GM12878 (cell line): ENCODE results near the gene TBXAS1. TPM values are rescaled to one million over a fixed set of nuclear protein-coding genes. Genes with fewer than 3 reads are reported as not detected.

Source experiments
- ATF7 ChIP-seq: fragments of 450-650 bp; IDR thresholded peaks from 2 replicates; pipeline ENCODE4 v1.6.1; 2016; ENCODE audit warnings: low read depth, mild to moderate bottlenecking
- BCLAF1 ChIP-seq: fragments of 450-650 bp; IDR thresholded peaks from 2 replicates; pipeline ENCODE4 v1.6.1; 2017; ENCODE audit warnings: antibody characterized with exemption, mild to moderate bottlenecking, moderate library complexity
- CHD1 ChIP-seq: IDR thresholded peaks from 2 replicates; pipeline ENCODE4 v1.6.1; 2012; ENCODE audit warnings: low read depth, low read length, improper control_type of control experiment
- CHD2 ChIP-seq: IDR thresholded peaks from 2 replicates; pipeline ENCODE4 v1.6.1; 2011; ENCODE audit warnings: low read depth, low read length, improper control_type of control experiment, borderline replicate concordance
- EED ChIP-seq: sonication (generic); IDR thresholded peaks from 2 replicates; pipeline ENCODE4 v1.6.1; 2016; ENCODE audit warnings: antibody characterized with exemption, low read depth
- HDGF ChIP-seq: fragments of 450-650 bp; IDR thresholded peaks from 2 replicates; pipeline ENCODE4 v1.6.1; 2016; ENCODE audit warnings: antibody characterized with exemption
- IKZF1 ChIP-seq: fragments of 450-650 bp; conservative IDR thresholded peaks from 2 replicates; pipeline ENCODE4 v1.6.1; 2017; ENCODE audit warnings: antibody characterized with exemption, mild to moderate bottlenecking
- IKZF2 ChIP-seq, 2 experiments: fragments of 450-650 bp; IDR thresholded peaks; 2 replicates each; pipeline ENCODE4 v1.6.1; 2017; ENCODE audit warnings: mild to moderate bottlenecking in 2 of 2, moderate library complexity in 2 of 2
- JUND ChIP-seq: IDR thresholded peaks from 2 replicates; pipeline ENCODE4 v1.6.1; 2012; ENCODE audit warnings: low read depth, mild to moderate bottlenecking, low read length, improper control_type of control experiment, moderate library complexity
- MEF2A ChIP-seq: IDR thresholded peaks from 2 replicates; pipeline ENCODE4 v1.6.1; 2011; ENCODE audit warnings: low read depth, mild to moderate bottlenecking, low read length, moderate library complexity; ENCODE audit not compliant: insufficient read depth
- MEF2B ChIP-seq: fragments of 450-650 bp; IDR thresholded peaks from 2 replicates; pipeline ENCODE4 v1.6.1; 2018; ENCODE audit warnings: mild to moderate bottlenecking, moderate library complexity; ENCODE audit not compliant: partially characterized antibody, poor library complexity, severe bottlenecking
- NFYB ChIP-seq: IDR thresholded peaks from 2 replicates; pipeline ENCODE4 v1.6.1; 2011; ENCODE audit warnings: low read depth, mild to moderate bottlenecking, low read length, improper control_type of control experiment, moderate library complexity; ENCODE audit not compliant: insufficient read depth
- PML ChIP-seq: IDR thresholded peaks from 2 replicates; pipeline ENCODE4 v1.6.1; 2012; ENCODE audit warnings: low read length, inconsistent platforms
- POLR2AphosphoS5 ChIP-seq: IDR thresholded peaks from 2 replicates; pipeline ENCODE4 v1.6.1; 2011; ENCODE audit warnings: mild to moderate bottlenecking, low read length, inconsistent platforms
- SMAD1 ChIP-seq: fragments of 450-650 bp; IDR thresholded peaks from 2 replicates; pipeline ENCODE4 v1.6.1; 2018; ENCODE audit warnings: mild to moderate bottlenecking, low read depth; ENCODE audit not compliant: partially characterized antibody
- SMAD5 ChIP-seq: IDR thresholded peaks from 2 replicates; pipeline ENCODE4 v1.6.1; 2016; ENCODE audit warnings: antibody characterized with exemption, low read depth
- SREBF2 ChIP-seq: IDR thresholded peaks from 2 replicates; pipeline ENCODE4 v1.6.1; 2012; ENCODE audit warnings: mild to moderate bottlenecking, low read length
- STAT1 ChIP-seq: fragments of 450-650 bp; conservative IDR thresholded peaks from 2 replicates; pipeline ENCODE4 v1.6.1; 2014; ENCODE audit warnings: antibody characterized with exemption, mild to moderate bottlenecking
- TAF1 ChIP-seq: IDR thresholded peaks from 2 replicates; pipeline ENCODE4 v1.6.1; 2011; ENCODE audit warnings: mild to moderate bottlenecking, low read depth, low read length, borderline replicate concordance
- TCF7 ChIP-seq: IDR thresholded peaks from 2 replicates; pipeline ENCODE4 v1.6.1; 2014; ENCODE audit warnings: antibody characterized with exemption, borderline replicate concordance
- YY1 ChIP-seq: IDR thresholded peaks from 2 replicates; pipeline ENCODE4 v1.6.1; 2011; ENCODE audit warnings: low read depth, mild to moderate bottlenecking, low read length
- ZNF622 ChIP-seq: fragments of 450-650 bp; IDR thresholded peaks from 2 replicates; pipeline ENCODE4 v1.6.1; 2017; ENCODE audit warnings: mild to moderate bottlenecking, inconsistent platforms
- polyA plus RNA-seq, 11 experiments: library from polyadenylated mRNA; depleted of rRNA in 4 of 11; unstranded in 6 of 11; stranded (reverse) in 5 of 11; fragments of >200 nt; fragmentation: Nextera tagmentation in 4 of 11; fragmentation: Illumina TruSeq in 1 of 11; extraction: Ambion mirVana in 4 of 11; extraction: Trizol in 1 of 11; gene quantifications; 1 replicate in 1 of 11; 2 replicates in 10 of 11; pipeline versions ENCODE4 v1.2.1 to v1.2.3, GENCODE V29; 2011 to 2016; ENCODE audit warnings: inconsistent platforms in 2 of 11, missing spikeins in 2 of 11, low read depth in 1 of 11
- total RNA-seq, 4 experiments: library from RNA; depleted of rRNA in 3 of 4; stranded (reverse); fragments of >200 nt in 3 of 4; fragmentation: Illumina TruSeq in 1 of 4; extraction: Trizol in 1 of 4; gene quantifications; 2 replicates each; pipeline versions ENCODE4 v1.2.1 to v1.2.3, GENCODE V29; 2013 to 2021
- TF ChIP-seq, protein P1 (sequence below): fragments of 450-650 bp; IDR thresholded peaks from 2 replicates; pipeline ENCODE4 v1.6.1; 2016; ENCODE audit warnings: mild to moderate bottlenecking, moderate library complexity, borderline replicate concordance
- TF ChIP-seq, protein P2 (sequence below): fragments of 450-650 bp; IDR thresholded peaks from 2 replicates; pipeline ENCODE4 v1.6.1; 2017; ENCODE audit warnings: low read depth, mild to moderate bottlenecking, moderate library complexity

TBXAS1 gene
- total and polyA plus RNA-seq, 10 of the 15 experiments (the other 5 are each of a cell fraction or from before 2014, with no cell fraction given): 1.5 to 32.7 (median 16.3) TPM

GRCh38 chr7:139829025-139829774, at the start of gene TBXAS1 (continued):
- TF ChIP-seq SMAD1 (no peak), POLR2AphosphoS5 (peak; percentile 36; the same call in 1 of the 2 replicates), MEF2B (peak; percentile 42), JUND (no peak), STAT1 (no peak), TCF7 (peak; percentile 32; the same call in 1 of the 2 replicates), CHD2 (no peak), HDGF (no peak), NFYB (no peak), SREBF2 (no peak), BCLAF1 (no peak), IKZF1 (0 out of 2 replicates have a peak, but pooled peaks have one; percentile 11), PML (no peak), ATF7 (no peak), YY1 (0 out of 2 replicates have a peak, but pooled peaks have one; percentile 26), CHD1 (no peak), ZNF622 (no peak), MEF2A (no peak), SMAD5 (0 out of 2 replicates have a peak, but pooled peaks have one; percentile 27), EED (0 out of 2 replicates have a peak, but pooled peaks have one; percentile 23), TAF1 (peak; percentile 50; the same call in 1 of the 2 replicates), IKZF2 (IDR thresholded peaks at IDR 0.05) (no peak)
- TF ChIP-seq, protein P1, sequence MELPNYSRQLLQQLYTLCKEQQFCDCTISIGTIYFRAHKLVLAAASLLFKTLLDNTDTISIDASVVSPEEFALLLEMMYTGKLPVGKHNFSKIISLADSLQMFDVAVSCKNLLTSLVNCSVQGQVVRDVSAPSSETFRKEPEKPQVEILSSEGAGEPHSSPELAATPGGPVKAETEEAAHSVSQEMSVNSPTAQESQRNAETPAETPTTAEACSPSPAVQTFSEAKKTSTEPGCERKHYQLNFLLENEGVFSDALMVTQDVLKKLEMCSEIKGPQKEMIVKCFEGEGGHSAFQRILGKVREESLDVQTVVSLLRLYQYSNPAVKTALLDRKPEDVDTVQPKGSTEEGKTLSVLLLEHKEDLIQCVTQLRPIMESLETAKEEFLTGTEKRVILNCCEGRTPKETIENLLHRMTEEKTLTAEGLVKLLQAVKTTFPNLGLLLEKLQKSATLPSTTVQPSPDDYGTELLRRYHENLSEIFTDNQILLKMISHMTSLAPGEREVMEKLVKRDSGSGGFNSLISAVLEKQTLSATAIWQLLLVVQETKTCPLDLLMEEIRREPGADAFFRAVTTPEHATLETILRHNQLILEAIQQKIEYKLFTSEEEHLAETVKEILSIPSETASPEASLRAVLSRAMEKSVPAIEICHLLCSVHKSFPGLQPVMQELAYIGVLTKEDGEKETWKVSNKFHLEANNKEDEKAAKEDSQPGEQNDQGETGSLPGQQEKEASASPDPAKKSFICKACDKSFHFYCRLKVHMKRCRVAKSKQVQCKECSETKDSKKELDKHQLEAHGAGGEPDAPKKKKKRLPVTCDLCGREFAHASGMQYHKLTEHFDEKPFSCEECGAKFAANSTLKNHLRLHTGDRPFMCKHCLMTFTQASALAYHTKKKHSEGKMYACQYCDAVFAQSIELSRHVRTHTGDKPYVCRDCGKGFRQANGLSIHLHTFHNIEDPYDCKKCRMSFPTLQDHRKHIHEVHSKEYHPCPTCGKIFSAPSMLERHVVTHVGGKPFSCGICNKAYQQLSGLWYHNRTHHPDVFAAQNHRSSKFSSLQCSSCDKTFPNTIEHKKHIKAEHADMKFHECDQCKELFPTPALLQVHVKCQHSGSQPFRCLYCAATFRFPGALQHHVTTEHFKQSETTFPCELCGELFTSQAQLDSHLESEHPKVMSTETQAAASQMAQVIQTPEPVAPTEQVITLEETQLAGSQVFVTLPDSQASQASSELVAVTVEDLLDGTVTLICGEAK: no peak
- TF ChIP-seq, protein P2, sequence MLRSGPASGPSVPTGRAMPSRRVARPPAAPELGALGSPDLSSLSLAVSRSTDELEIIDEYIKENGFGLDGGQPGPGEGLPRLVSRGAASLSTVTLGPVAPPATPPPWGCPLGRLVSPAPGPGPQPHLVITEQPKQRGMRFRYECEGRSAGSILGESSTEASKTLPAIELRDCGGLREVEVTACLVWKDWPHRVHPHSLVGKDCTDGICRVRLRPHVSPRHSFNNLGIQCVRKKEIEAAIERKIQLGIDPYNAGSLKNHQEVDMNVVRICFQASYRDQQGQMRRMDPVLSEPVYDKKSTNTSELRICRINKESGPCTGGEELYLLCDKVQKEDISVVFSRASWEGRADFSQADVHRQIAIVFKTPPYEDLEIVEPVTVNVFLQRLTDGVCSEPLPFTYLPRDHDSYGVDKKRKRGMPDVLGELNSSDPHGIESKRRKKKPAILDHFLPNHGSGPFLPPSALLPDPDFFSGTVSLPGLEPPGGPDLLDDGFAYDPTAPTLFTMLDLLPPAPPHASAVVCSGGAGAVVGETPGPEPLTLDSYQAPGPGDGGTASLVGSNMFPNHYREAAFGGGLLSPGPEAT: no peak
